MG63 (cell line): Measurements from ENCODE around the gene VASN. TPM values are rescaled to one million over a fixed set of nuclear protein-coding genes. Genes with fewer than 3 reads are reported as not detected.

Source experiments
- DNase-seq: peaks from one replicate; pipeline ENCODE4 v3.0.0-alpha.2; 2020
- H3K27me3 ChIP-seq: fragments of 250-450 bp; sonication (Bioruptor Pico); 2 replicates; pipeline ENCODE4 v1.5.1; 2020; ENCODE audit warnings: mild to moderate bottlenecking, moderate library complexity
- H3K36me3 ChIP-seq: fragments of 250-450 bp; sonication (Bioruptor Pico); 2 replicates; pipeline ENCODE4 v1.5.1; 2020; ENCODE audit warnings: mild to moderate bottlenecking, moderate library complexity
- H3K4me3 ChIP-seq: fragments of 250-450 bp; sonication (Bioruptor Pico); 2 replicates; pipeline ENCODE4 v1.5.1; 2020; ENCODE audit warnings: mild to moderate bottlenecking, moderate library complexity
- H3K9me3 ChIP-seq: fragments of 250-450 bp; sonication (Bioruptor Pico); 2 replicates; pipeline ENCODE4 v1.5.1; 2020; ENCODE audit warnings: mild to moderate bottlenecking, moderate library complexity
- total RNA-seq: library from RNA; depleted of rRNA; stranded (reverse); fragments of >200 nt; shearing (Covaris generic); gene quantifications from 2 replicates; pipeline ENCODE4 v1.2.3, GENCODE V29; 2014; ENCODE audit warnings: low replicate concordance

The VASN gene
- total RNA-seq, 1 experiment from 2014 or later, result 68.7 TPM

DNA sequence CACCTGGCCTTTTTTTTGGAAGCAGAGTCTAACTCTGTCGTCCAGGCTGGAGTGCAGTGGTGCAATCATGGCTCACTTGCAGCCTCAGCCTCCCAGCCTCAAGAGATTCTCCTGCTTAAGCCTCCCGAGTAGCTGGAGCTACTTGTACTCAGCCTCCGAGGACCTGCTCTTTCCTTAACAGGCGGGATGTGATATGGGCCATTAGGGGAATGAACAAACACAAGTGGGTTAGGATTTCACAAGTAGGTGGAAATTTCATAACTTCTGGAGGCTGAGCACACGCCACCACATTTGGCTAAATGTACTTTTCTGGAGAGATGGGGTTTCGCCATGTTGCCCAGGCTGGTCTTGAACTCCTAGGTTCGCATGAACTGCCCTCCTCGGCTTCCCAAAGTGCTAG is 24.6 kb upstream of the VASN start:
- no peaks in the 10 kb centered on the region for H3K27me3 ChIP-seq
- H3K36me3 ChIP-seq, result peaks cover 54% of the 10 kb centered on the region
- H3K4me3 ChIP-seq, result no peak overlapping the region
- H3K9me3 ChIP-seq, result no peaks in the 10 kb centered on the region
- no peak for DNase-seq

DNA sequence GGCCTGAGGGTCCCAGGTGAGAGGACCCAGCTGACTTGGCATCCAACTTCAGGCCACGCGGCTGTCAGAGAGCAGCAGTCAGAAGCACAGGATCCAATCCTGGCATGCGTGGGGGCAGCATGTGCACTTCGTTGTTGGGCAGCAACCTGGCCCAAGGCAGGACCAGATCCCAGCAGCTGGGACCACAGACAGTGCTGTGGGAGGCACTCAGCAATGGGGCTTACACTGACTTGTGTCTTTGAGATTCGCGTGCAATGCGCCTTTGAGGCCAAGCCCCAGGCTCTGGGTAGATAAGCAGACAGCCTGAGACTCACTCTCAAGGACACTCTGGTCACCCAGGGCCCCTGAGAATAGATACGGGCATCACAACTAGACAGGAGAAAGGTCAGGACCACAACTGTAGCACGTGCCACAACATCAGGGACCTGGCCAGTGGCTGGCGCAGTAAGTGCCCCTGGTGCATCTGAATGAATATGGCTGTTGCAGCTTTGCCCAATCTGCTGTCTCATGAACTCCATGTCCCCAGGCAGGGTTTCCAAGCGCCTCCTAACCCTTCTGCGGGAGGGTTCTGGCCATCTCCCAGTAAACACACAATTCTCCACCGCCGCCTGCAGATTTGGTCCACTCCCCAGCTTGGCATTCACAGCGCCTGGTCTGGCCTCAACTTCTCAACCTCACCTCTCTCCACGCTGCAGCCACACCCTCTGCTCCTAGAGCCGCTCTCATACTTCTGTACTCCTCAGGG is 23.7 kb upstream of the VASN start:
- Histone ChIP-seq H3K27me3 (no peaks in the 10 kb centered on the region), H3K9me3 (no peaks in the 10 kb centered on the region), H3K4me3 (no peak overlapping the region), H3K36me3 (peaks cover 46% of the 10 kb centered on the region)
- DNase-seq, result no peak

- Histone ChIP-seq H3K9me3 (no peaks in the 10 kb centered on the region), H3K4me3 (no peak overlapping the region; the same call in 1 of the 2 replicates), H3K27me3 (no peaks in the 10 kb centered on the region), H3K36me3 (peaks cover 36% of the 10 kb centered on the region)
- DNase-seq, result no peak
These were observed 22.3 kb upstream of the VASN start for GRCh38 chr16:4349332-4349731.

DNA sequence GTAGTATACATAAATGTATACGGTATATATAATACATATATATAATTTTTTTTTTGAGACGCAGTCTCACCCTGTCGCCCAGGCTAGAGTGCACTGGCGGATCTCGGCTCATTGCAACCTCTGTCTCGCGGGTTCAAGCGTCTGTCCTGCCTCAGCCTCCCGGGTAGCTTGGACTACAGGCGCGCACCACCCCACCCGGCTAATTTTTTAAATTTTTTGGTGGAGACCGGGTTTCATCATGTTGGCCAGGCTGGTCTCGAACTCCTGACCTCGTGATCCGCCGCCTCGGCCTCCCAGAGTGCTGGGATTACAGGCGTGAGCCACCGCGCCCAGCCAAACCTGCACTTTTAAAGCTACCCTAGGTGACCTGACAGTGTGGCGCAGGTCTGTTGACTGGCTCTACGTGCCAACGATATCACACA is 21.3 kb upstream of the VASN start:
- no peaks in the 10 kb centered on the region for H3K27me3 ChIP-seq

GRCh38 chr16:4350787-4351659 is 20.6 kb upstream of the VASN start, which contains the start of gene PAM16:
Gene PAM16, minus strand, starts transcription at chr16:4351321. Its CDS starts 87 bp downstream, at chr16:4351234.
- no peaks in the 10 kb centered on the region for H3K9me3 ChIP-seq
- H3K4me3 ChIP-seq, result peak within 1 kb of the TSS; percentile 85
- peaks cover 33% of the 10 kb centered on the region for H3K36me3 ChIP-seq
- DNase-seq, result peak; percentile 98
- H3K27me3 ChIP-seq, result no peaks in the 10 kb centered on the region

More for the DNA sequence above, 21.3 kb upstream of the VASN start:
- Histone ChIP-seq H3K9me3 (no peaks in the 10 kb centered on the region), H3K4me3 (peak overlapping the region; percentile 85), H3K36me3 (peaks cover 33% of the 10 kb centered on the region)
- no peak for DNase-seq

- no peak overlapping the region for H3K4me3 ChIP-seq
- no peaks in the 10 kb centered on the region for H3K27me3 ChIP-seq
- peak; percentile 36 for DNase-seq
- peaks cover 25% of the 10 kb centered on the region for H3K36me3 ChIP-seq
- no peaks in the 10 kb centered on the region for H3K9me3 ChIP-seq
These were observed 19.8 kb upstream of the VASN start for GRCh38 chr16:4351880-4352279.

- no peaks in the 10 kb centered on the region for H3K27me3 ChIP-seq
- DNase-seq, result no peak
- H3K9me3 ChIP-seq, result no peaks in the 10 kb centered on the region
- peaks cover 15% of the 10 kb centered on the region for H3K36me3 ChIP-seq
- H3K4me3 ChIP-seq, result no peak overlapping the region
These were observed 18.8 kb upstream of the VASN start for GRCh38 chr16:4352843-4353242.

- no peak for DNase-seq
- no peaks in the 10 kb centered on the region for H3K9me3 ChIP-seq
- H3K36me3 ChIP-seq, result peaks cover 12% of the 10 kb centered on the region
- no peak overlapping the region for H3K4me3 ChIP-seq
- H3K27me3 ChIP-seq, result no peaks in the 10 kb centered on the region
These were observed 18.0 kb upstream of the VASN start for GRCh38 chr16:4353675-4354074.

DNA sequence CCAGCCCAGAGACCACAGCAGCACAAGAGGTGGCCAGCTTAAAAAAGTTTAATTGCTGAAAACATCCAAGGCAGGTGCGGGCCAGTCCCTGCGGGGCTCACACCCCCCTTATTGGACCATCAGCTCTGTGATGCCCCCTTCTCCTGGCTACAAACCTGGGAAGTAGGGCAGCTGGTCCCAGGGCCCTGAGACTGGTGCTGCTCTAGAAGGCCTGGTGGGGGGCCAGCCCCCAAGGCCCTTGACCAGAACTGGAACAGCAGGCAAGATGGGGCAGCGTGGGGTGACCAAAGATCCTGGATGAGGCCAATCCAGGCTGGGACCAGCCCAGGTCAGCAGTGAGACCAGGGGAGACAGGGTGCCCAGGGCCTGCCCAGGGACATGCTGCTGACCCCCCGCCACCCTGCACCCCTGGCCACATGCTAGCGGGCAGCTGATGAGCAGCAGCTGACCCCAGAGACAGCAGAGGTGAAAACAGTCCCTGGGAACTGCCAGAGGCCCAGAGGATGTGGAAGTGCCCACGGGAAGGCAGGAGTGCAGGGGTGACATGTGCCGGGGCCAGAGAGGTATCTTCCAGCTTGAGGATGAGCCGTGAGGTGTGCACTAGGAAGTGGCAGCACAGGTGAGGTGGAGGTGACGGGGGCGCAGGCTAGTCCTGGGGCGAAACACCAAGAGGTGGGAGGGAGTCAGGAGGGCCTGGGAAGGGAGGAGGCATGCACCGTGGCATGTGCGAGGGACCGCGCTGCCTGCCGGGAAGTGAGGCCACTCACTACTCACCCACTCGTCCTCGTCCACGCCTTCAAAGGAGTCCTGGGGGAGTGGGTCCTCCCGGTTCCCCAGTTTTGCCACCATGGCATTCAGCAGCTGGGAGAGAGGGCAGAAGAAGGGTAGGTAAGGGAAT is 16.9 kb upstream of the VASN start:
- no peaks in the 10 kb centered on the region for H3K9me3 ChIP-seq
- H3K27me3 ChIP-seq, result no peaks in the 10 kb centered on the region
- H3K4me3 ChIP-seq, result no peak overlapping the region
- H3K36me3 ChIP-seq, result peaks cover 3% of the 10 kb centered on the region; the same call in 1 of the 2 replicates
- no peak for DNase-seq

DNA sequence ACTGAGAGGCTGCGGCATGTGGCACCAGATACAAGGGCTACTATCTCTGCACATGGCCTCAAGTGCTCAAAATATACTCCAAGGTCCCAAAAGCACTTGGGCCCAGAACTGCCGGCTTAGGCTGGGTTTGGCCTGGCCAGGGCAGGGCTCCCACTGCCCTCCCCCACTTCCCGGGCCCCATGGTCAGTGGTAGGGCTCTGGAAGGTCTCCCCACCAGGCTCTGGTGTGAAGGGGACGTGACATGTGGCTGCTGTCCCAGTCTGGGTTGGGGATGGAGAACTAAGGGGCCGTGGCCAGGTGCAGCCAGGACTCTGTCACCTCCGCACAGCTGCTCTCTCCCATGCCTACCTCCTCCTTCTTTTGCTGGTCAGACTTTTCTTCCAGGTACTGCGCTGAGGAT is 14.8 kb upstream of the VASN start:
- DNase-seq, result no peak
- H3K9me3 ChIP-seq, result no peaks in the 10 kb centered on the region
- no peak overlapping the region for H3K4me3 ChIP-seq
- no peaks in the 10 kb centered on the region for H3K27me3 ChIP-seq
- H3K36me3 ChIP-seq, result 0 out of 2 replicates have a peak, but pooled peaks cover 2% of the 10 kb centered on the region

GRCh38 chr16:4358236-4358635 is 13.4 kb upstream of the VASN start:
- peaks cover 2% of the 10 kb centered on the region; the same call in 1 of the 2 replicates for H3K36me3 ChIP-seq
- no peak overlapping the region for H3K4me3 ChIP-seq
- no peaks in the 10 kb centered on the region for H3K27me3 ChIP-seq
- no peaks in the 10 kb centered on the region for H3K9me3 ChIP-seq
- DNase-seq, result no peak

GRCh38 chr16:4358831-4359561 is 12.7 kb upstream of the VASN start:
- Histone ChIP-seq H3K9me3 (no peaks in the 10 kb centered on the region), H3K4me3 (no peak overlapping the region), H3K27me3 (no peaks in the 10 kb centered on the region), H3K36me3 (peaks cover 2% of the 10 kb centered on the region)
- DNase-seq, result peak; percentile 58

DNA sequence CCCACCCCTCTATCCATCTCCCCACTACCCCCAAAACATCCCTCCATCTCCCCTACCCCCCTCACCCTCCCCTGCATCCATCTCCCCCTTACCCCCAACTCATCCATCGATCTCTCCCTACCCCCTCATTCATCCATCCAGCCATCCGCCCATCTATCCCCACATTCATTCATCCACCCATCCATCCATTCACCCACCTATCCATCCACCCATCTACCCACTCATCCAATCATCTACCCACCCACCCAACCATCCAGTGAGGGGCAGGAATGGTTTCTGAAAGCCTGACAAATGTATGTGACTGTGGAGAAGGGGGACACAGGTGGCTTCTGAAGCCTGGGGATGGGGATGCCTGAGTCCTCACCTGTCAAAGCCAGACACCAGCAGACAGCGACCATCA is 11.7 kb upstream of the VASN start:
- DNase-seq, result no peak
- Histone ChIP-seq H3K36me3 (peaks cover 2% of the 10 kb centered on the region), H3K4me3 (no peak overlapping the region), H3K9me3 (no peaks in the 10 kb centered on the region), H3K27me3 (no peaks in the 10 kb centered on the region)

- DNase-seq, result no peak
- Histone ChIP-seq H3K36me3 (peaks cover 2% of the 10 kb centered on the region), H3K4me3 (no peak overlapping the region), H3K9me3 (no peaks in the 10 kb centered on the region), H3K27me3 (no peaks in the 10 kb centered on the region)
These were observed 11.1 kb upstream of the VASN start for GRCh38 chr16:4360538-4361021.

- H3K4me3 ChIP-seq, result no peak overlapping the region
- no peaks in the 10 kb centered on the region for H3K27me3 ChIP-seq
- DNase-seq, result no peak
- H3K36me3 ChIP-seq, result peaks cover 2% of the 10 kb centered on the region
- no peaks in the 10 kb centered on the region for H3K9me3 ChIP-seq
These were observed 10.4 kb upstream of the VASN start for GRCh38 chr16:4361033-4361943.
